Stimulated activated CD8-positive, alpha-beta memory T cell treated with anti-CD3 and anti-CD28 coated beads, Interleukin-12 subunit alpha, Interleukin-12 subunit beta, amount 100 ng/mL, for 24 hours (primary cell): ENCODE data around the gene SLC27A2.
"Not testable (repeated sequence)": the region's sequence is repeated elsewhere in the genome, so short reads cannot be mapped to it uniquely, and the experiment has no call there.

Source experiments
- DNase-seq: peaks from one replicate; pipeline ENCODE4 v3.0.0-alpha.2; 2020; ENCODE audit errors: extremely low read depth

Gene SLC27A2

GRCh38 chr15:50163719-50164410 is 18.1 kb upstream of the SLC27A2 start:
- DNase-seq, result no peak

- no peak for DNase-seq
These were observed 17.5 kb upstream of the SLC27A2 start for GRCh38 chr15:50164458-50164857.

DNA sequence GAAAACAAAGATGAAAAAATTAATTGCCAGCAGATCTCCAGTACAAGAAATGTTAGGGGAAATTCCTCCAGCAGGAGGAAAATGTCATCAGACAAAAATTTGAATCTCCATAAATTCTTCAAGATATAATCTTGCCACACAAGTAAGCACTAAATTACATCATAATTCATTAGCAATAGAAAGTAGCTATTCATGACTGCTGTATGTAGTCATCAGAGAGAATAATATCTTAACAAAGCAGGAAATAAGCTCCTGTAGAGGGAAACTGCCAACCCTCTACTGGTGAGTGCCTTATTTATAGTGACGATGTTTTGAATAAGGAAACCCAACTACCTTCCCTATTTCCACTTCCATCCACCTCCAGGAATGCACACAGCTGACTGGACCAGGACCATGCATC is 15.8 kb upstream of the SLC27A2 start:
- no peak for DNase-seq

DNA sequence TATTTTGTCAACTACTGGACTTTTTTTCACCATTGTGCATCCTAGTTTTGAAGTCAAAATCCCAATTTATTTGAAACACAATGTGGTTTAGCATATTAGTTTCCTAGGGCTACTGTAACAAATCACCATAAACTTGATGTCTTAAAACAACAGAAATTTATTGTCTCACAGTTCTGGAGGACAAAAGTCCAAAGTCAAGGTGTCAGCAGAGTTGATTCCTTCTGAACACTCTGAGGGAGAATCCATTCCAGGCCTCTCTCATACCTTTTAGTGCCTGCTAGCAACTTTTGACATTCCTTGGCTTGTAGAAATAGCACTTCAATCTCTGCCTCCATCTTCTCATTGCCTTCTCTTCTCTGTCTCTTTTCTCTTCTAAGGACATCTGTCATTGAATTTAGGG is 14.9 kb upstream of the SLC27A2 start:
- no peak for DNase-seq

GRCh38 chr15:50168379-50168778 is 13.6 kb upstream of the SLC27A2 start:
- no peak for DNase-seq

DNA sequence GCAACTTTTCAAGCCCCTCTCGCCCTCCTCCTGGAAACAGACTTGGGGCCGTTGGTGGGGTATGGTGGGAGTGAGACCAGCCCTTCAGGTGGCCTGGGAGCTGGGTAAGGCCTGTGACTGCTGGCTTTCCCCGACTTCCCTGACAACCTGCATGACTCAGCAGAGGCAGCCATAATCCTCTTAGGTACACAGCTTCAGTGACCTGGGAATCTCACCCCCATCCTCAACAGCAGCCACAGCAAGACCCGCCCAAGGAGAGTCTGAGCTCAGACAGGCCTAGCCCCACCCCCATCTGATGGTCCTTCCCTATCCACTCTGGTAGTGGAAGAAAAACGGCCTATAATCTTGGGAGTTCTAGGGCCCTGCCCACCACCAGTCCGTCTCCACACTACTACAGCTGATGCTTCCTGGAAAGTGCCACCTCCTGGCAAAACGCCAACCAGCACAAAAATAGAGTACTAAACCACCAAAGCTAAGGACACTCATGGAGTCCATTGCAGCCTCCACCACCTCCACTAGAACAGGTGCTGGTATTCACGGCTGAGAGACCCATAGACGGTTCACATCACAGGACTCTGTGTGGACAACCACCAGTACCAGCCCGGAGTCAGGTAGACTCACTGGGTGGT is 13.1 kb upstream of the SLC27A2 start:
- DNase-seq, result no peak

GRCh38 chr15:50172360-50172895 is 9.6 kb upstream of the SLC27A2 start:
- DNase-seq, result not testable (repeated sequence)

- DNase-seq, result no peak
These were observed 5.1 kb upstream of the SLC27A2 start for GRCh38 chr15:50176869-50177268.

DNA sequence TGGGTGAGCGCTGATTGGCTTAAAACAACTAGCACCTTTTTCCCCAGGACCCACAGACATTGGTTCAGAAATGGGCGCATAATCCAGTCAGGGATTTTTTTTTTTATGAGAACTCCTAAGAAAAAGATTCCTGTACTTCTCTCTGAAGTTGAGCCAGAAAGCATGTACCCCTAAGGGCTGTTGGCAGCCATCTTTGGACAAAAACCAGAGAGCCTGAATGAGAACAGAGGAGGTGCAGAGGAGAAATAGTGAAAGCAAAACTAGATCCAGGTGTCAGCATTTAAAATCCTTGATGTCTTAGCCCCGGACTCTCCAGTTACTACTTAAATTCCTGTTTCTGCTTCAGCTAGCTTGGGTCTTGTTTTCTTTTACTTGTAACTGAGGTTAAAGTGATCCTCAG is 1.9 kb upstream of the SLC27A2 start:
- no peak for DNase-seq

- no peak for DNase-seq
These were observed 1.4 kb upstream of the SLC27A2 start for GRCh38 chr15:50180582-50180981.

DNA sequence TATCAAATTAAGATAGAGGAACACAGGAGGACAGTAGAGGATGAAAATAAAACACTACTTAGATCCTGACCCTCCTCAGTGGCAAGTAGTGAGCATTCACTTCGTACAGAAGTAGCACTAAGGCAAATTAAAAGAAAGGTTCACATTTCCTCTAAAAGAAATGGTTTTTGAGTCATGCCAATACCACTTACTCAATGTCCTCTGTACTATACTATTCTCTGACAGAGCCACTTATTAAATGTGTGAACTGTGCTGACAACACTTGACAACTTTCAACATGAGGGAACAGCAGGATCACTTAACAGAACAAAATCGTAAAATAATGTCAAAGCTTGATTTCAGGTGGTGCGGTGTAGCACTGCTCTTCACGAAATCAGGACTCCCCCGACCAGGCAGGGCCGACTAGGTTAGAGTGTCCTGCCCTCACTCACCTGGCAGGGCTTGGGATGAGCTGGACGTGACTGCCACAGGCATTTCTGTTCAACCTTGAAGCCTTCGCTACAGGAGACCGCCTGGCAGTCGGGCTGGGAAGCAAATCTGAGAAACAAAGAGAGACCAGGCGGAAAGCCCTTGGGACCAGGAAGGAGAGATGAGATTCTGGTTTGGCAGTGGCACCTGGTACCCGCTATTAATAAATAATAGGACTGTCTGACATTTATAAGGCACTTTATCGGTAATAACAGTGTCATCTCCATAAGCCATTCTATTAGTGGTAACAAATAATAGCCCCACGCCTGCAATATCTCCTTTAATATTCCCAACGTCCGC is 611 bp upstream of the SLC27A2 start:
- no peak for DNase-seq

- DNase-seq, result no peak
These were observed 420 bp downstream of the SLC27A2 start for GRCh38 chr15:50182219-50183013.

DNA sequence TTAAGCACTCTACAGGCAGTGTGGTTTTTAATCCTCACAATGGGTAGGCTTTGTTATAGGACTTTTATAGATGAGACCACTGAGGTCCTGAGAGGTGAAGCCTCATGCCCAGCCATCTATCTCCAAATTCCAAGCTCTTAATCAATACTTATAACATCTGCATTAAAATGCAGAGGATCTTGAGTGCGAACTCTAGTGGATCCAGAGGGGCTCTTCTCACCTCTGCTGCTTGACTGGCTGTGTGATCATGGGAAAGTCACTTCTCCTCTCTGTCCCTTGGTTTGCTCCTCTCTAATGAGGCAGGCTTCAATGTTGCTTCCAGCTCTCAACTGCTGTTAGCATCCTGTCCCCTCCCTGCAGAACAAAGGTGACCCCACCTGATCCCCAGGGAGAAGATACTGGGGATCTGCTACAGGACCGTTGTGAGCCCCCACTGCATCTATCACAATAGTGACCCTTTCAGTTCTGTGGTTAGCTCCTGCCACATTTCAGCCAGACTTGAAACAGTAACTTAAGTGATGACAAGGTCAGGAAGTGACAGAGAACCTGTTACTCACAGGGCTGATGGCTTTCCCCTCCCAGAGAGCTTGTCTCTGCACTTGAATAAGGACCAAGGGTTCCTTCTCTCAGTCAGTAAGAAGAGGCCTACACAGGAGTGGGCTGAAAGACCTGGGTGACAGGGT is 1.3 kb downstream of the SLC27A2 start:
- no peak for DNase-seq

- no peak for DNase-seq
These were observed 3.0 kb downstream of the SLC27A2 start for GRCh38 chr15:50184863-50185504.

- no peak for DNase-seq
These were observed 4.1 kb downstream of the SLC27A2 start for GRCh38 chr15:50186090-50186489.

GRCh38 chr15:50186752-50187151 is 4.8 kb downstream of the SLC27A2 start:
- DNase-seq, result no peak

GRCh38 chr15:50187525-50187924 is 5.5 kb downstream of the SLC27A2 start:
- DNase-seq, result no peak

DNA sequence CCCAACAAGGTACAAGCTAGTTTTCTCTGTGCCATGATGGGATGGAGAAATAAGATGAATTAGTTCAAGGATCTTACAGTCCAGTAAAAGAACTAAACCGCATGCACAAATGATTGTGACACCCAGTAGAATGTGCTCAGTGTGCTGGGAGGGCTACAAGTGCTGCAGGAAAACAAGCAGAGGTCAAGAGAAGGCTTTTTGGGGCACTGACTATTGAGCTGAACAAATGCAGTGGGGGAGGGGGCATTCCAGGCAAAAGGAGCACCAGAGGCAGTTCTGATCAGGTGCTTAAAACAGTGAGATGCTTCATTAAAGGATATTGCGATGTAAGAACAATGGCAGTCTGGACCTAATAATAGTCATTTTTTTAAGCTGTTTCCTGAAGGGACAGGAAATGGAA is 6.0 kb downstream of the SLC27A2 start:
- DNase-seq, result no peak

DNA sequence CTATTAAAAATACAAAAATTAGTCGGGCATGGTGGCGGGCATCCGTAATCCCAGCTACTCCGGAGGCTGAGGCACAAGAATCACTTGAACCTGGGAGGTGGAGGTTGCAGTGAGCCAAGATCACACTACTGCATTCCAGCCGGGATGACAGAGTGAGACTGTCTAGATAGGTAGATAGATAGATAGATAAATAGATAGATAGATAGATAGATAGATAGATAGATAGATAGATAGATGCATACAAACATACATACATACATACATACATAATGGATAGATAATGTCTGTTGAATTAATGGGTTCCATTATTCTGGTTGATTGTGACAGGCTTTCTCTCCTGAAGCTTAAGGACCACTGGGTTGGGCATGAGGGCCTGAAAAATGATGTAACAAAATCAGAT is 6.8 kb downstream of the SLC27A2 start:
- DNase-seq, result not testable (repeated sequence)

GRCh38 chr15:50189633-50190032 is 7.6 kb downstream of the SLC27A2 start:
- no peak for DNase-seq

GRCh38 chr15:50190166-50190570 is 8.2 kb downstream of the SLC27A2 start:
- DNase-seq, result no peak
